Measurements from ENCODE around the gene NR3C1.

GRCh38 chr5:143374496-143375217, 28.8 kb downstream of the NR3C1 start:
- TF ChIP-seq, protein P1, sequence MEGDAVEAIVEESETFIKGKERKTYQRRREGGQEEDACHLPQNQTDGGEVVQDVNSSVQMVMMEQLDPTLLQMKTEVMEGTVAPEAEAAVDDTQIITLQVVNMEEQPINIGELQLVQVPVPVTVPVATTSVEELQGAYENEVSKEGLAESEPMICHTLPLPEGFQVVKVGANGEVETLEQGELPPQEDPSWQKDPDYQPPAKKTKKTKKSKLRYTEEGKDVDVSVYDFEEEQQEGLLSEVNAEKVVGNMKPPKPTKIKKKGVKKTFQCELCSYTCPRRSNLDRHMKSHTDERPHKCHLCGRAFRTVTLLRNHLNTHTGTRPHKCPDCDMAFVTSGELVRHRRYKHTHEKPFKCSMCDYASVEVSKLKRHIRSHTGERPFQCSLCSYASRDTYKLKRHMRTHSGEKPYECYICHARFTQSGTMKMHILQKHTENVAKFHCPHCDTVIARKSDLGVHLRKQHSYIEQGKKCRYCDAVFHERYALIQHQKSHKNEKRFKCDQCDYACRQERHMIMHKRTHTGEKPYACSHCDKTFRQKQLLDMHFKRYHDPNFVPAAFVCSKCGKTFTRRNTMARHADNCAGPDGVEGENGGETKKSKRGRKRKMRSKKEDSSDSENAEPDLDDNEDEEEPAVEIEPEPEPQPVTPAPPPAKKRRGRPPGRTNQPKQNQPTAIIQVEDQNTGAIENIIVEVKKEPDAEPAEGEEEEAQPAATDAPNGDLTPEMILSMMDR (conservative IDR thresholded peaks at IDR 0.05 in 1 of 2, IDR thresholded peaks at IDR 0.05 in 1 of 2; ENCODE audit: extremely low read depth in 1 of 2, insufficient read depth in 1 of 2, low read depth in 1 of 2, low read length in 2 of 2), result no peak
- TF ChIP-seq EZH2 (IDR thresholded peaks at IDR 0.05; ENCODE audit: borderline replicate concordance, low read length), result no peak
